Astrocyte of the spinal cord (primary cell): ENCODE measurements around the gene POLD2.

ENCODE experiments used
- DNase-seq: peaks from one replicate; pipeline ENCODE4 v3.0.0; 2011; ENCODE audit warnings: low read depth, low spot score
- H3K4me3 ChIP-seq: 2 replicates; pipeline ENCODE4 v1.5.1; 2011; ENCODE audit warnings: low read depth, mild to moderate bottlenecking, low read length, moderate library complexity
- in situ Hi-C: cut with HindIII; loops from 2 replicates; pipeline ENCODE4 v1.10.0; 2017; ENCODE audit warnings: low sequenced_read_pairs
- TF ChIP-seq, protein P1 (sequence below): IDR thresholded peaks from 2 replicates; pipeline ENCODE4 v1.5.1; 2012; ENCODE audit warnings: low read depth, mild to moderate bottlenecking, low read length, inconsistent platforms

Gene POLD2

DNA sequence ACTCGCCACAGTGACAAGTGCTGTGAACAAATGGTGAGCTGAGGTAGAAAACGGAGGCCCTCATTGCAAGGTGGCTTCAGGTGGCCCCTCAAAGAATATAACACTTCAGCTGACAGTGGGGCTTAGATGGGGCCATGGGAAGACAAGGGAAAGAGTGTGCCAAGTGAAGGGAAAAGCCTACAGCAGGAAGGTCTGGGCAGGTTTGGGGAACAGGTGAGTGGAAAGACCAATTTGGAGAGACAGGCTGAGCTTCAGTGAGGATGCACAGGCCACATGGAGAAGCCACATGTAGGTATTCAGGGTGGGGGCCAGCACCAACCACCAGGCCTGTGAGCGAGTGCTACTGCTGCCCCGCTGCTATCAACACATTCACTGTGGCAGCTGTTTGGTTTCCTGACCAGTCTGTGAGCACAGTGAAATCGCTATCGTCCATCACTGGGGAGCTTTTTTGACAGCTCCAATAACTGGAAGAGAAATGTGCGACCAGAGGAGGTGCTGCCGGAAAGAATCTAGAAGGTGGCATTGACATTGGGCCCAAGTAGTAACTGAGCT, 3.4 kb downstream of the POLD2 start:
- TF ChIP-seq, protein P1, sequence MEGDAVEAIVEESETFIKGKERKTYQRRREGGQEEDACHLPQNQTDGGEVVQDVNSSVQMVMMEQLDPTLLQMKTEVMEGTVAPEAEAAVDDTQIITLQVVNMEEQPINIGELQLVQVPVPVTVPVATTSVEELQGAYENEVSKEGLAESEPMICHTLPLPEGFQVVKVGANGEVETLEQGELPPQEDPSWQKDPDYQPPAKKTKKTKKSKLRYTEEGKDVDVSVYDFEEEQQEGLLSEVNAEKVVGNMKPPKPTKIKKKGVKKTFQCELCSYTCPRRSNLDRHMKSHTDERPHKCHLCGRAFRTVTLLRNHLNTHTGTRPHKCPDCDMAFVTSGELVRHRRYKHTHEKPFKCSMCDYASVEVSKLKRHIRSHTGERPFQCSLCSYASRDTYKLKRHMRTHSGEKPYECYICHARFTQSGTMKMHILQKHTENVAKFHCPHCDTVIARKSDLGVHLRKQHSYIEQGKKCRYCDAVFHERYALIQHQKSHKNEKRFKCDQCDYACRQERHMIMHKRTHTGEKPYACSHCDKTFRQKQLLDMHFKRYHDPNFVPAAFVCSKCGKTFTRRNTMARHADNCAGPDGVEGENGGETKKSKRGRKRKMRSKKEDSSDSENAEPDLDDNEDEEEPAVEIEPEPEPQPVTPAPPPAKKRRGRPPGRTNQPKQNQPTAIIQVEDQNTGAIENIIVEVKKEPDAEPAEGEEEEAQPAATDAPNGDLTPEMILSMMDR = no peak
- in situ Hi-C loops = no loop called here
- DNase-seq = no peak
- no peak overlapping the region for H3K4me3 ChIP-seq

DNA sequence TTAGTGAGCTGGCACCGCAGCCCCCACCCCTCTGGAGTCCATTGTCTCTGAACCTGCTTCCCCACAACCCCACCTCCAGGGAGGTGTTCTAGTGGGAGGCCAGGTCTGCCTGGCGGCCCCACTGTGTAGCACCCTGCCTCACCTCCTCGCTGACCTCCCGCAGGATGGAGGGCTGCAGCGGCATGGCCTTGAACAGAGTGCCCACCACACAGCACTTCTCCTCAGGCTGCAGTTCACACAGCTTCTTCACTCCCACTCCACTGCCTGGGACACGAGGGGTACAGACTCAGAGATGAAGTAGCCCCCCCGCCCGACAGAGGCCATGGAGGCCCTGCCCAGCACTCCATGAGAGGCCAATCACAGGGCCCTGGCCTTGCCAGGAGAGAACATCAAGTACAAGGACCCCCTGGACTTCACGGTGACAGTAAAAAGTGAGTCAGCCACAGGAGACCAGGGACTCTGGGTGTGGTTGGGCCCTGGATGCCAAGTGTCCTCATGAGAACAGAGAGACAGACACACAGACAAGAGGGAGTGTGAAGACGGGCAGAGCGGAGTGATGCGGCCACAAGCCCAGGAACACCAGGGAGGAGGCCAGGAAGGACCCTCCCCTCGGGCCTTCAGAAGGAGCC, 5.4 kb downstream of the POLD2 start:
- in situ Hi-C loops = no loop called here
- DNase-seq = no peak
- H3K4me3 ChIP-seq = no peak overlapping the region
- TF ChIP-seq, protein P1 = no peak

DNA sequence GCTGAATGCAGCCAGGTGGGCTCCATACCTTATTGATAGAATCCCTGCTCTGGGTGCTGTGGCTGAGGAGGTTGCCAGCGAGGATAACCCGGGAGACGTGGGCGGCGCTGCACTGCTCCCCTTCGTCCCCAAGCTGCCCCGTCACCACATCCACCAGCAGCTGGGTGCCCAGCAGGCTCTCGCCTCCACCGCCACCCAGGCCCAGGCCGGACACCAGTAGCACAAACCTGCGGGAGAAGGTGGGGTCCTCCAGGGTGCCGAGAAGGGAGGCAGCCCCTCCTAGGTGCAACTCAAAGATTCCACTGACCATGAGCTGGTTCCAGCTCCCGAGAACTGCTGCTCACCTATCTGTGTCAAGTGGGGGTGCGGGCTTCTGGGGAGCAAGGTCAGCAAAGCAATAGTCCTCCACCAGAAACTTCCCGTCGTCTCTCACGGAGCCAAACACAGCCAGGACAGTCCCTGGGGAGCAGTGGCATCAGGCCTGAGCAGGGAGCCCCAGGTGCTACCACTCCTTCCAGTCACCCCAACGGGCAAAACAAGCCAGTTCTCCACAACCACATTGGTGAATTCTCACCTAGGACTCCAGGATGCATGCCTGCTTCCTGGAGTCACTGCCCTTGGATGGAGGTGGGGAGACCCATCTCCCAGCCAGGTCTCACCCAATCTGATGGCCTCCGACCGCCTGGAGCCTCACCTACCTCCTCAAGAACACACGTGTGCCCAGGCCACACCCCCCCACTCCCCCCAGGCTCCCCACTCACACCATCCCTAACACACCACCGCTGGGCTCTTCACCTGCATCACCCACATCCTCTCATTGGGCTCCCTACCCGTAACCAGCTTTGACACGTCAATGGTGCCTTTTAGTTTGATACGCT, 6.3 kb downstream of the POLD2 start:
- no peak overlapping the region for H3K4me3 ChIP-seq
- no peak for DNase-seq
- TF ChIP-seq, protein P1 = no peak
- in situ Hi-C loops = no loop called here

DNA sequence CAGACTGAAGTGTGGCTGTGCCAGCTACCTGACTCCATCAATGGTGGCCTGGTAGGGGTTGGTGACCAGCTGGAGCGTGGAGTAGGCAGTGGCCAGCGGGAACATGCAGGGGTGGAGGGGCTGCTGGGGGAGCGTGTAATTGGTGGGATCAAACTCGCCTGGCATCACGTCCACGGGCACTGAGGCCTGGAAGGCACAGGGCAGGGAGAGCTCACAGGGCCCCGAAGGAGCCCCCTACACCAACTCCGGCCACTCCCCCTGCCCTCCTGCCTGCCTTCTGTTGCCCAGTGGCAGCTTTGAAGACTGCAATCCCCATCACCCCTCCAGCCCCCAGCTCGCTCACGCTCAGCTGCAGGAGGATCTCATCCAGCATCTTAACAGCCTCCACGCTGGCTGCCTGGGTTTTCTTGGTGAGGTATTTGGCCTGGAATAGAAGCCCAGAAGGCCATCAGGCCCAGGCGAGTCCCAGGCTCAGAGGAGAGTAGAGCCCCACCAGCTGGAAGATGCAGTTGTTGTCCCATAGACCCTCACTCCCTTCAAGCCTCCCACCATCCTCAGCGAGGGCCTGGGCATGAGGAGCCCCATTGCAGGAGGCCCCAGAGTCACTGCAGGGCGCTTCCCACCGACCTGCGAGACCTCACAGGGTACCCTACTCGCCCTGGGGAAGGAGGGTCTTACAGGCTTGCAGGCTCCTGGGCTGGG, 7.1 kb downstream of the POLD2 start:
- in situ Hi-C loops = no loop called here
- TF ChIP-seq, protein P1 = no peak
- H3K4me3 ChIP-seq = no peak overlapping the region
- DNase-seq = no peak

DNA sequence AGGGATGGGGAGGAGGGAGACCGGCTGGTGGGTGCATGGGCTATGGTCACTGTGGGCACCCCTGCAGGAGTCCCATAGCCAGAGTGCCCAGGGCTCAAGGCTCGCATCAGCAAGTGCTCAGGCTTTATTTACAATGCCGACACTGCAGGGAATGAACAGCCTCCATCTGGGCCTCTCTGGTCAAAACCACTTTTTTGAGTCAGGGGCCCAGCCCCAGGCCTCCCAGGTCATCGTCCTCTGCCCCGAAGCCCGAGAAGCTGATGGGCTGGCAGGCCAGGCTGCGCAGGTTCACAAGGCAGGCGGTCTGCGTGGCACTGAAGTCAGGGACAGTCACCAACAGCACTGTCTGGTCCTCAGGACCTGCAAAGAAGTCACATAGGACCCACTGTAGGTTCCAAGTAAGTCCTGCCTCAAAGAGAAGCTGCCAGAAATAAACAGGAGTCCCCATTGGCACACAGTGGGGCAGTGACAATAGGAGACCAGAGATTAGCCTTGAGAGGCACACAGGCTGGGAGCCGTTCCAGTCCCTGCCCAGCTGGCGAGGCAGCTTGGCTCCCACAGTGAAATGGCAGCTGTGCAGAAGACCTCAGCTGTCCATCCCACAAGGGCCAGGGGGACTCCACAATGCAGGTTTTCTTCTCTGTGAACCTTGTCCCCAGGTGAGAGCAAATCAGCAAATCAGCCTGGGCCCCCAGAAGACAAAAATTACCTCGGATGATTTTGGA, 8.6 kb downstream of the POLD2 start:
- TF ChIP-seq, protein P1 = no peak
- H3K4me3 ChIP-seq = no peak overlapping the region
- in situ Hi-C loops = no loop called here
- no peak for DNase-seq
